ENCODE results near the gene CCDC149.

The CCDC149 gene

DNA sequence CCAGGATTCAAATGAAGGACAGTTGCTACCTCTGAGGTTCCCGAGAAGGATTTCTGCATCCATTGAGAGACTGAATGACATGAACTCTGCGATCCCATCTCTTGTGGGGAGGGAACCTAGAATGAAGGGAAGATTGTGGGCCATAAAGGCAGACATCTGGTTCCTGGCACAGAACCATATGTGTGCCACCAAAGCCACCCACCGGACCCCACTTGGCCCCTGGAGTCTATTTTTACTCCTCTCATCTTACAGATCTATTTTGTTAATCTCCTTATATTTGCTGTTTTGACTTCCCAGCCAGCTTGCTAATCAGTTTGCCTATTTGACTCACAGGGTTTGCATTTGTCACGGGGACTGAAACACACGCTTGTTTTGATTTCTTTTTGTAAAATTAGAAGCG is 110.2 kb downstream of the CCDC149 start:
- DNase-seq (ENCODE audit: low read depth), result no peak

DNA sequence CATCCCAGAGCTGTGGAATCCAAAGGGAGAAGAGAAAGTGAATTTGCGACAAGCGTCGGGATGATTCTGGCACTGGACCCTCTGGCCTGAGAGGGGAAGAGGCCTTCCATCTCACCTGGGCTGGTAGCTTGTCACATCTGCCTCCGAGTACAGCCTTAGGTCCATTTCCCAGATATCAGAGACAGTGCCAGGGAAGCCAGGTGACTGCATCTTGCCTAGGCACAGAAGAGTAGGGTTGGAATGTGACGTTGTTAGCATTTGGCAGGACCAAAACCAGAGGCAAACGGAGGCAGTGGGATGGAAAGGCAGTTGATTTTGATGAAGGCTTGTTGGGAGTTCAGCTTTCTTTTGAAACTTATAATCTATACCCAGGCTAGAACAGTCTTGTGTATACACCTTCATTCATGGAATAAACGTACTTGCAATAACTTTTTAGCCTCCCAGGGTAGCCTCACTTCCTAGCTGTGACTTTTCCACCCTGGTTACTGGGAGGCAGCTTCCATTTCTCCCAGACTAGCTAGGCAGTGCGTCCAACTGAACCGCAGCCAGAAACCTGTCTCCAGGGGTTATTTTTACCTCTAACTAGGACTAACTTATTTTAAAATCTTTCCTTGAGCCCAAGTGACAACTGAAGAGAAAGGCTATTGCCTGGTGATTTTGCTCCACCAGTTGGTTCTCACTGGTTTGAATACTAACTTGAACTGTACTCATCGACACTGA is 111.5 kb downstream of the CCDC149 start:
- no peak for DNase-seq (ENCODE audit: low read depth)

DNA sequence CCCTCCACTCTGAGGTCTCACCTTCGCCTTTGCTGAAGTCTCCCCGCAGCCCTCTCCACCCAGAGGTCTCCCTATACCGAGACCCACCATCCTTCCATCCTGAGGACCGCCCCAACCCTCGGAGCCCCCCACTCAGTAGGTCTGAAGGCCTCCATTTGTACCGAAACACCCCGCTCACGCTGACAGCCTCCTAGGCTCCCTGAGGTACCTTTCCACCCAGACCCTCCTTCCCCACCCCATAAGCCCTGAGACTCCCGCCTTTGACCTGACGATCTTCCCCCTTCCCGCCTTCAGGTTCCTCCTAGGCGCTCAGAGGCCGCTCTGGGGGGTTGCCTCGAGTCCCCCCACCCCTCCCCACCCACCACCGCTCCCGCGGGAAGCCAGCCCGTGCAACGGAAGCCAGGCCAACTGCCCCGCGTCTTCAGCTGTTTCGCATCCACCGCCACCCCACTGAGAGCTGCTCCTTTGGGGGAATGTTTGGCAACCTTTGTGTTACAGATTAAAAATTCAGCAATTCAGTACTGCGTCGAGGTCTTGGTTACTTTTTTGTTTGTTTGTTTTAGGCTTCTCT is 112.4 kb downstream of the CCDC149 start:
- no peak for DNase-seq (ENCODE audit: low read depth)

DNA sequence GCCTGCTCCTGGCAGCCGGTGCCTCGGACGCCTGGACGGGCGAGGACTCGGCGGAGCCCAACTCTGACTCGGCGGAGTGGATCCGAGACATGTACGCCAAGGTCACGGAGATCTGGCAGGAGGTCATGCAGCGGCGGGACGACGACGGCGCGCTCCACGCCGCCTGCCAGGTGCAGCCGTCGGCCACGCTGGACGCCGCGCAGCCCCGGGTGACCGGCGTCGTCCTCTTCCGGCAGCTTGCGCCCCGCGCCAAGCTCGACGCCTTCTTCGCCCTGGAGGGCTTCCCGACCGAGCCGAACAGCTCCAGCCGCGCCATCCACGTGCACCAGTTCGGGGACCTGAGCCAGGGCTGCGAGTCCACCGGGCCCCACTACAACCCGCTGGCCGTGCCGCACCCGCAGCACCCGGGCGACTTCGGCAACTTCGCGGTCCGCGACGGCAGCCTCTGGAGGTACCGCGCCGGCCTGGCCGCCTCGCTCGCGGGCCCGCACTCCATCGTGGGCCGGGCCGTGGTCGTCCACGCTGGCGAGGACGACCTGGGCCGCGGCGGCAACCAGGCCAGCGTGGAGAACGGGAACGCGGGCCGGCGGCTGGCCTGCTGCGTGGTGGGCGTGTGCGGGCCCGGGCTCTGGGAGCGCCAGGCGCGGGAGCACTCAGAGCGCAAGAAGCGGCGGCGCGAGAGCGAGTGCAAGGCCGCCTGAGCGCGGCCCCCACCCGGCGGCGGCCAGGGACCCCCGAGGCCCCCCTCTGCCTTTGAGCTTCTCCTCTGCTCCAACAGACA is 113.1 kb downstream of the CCDC149 start:
- no peak for DNase-seq (ENCODE audit: low read depth)

DNA sequence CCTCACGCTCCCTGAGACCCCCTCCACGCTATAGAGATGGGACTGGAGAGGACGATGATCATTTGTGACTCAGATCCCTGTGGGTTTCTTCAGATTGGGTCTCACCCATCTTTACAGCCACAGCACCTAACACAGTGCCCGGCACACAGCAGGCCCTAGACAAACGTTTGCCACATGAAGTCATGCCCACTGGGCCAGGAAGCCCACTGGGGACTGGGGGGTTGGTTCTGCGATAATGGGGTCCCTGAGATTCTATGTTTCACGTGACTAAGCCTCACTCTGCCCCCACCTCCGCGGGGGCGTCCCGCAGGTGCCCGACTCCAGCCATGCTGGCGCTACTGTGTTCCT is 113.7 kb downstream of the CCDC149 start:
- DNase-seq (ENCODE audit: low read depth), result no peak

DNA sequence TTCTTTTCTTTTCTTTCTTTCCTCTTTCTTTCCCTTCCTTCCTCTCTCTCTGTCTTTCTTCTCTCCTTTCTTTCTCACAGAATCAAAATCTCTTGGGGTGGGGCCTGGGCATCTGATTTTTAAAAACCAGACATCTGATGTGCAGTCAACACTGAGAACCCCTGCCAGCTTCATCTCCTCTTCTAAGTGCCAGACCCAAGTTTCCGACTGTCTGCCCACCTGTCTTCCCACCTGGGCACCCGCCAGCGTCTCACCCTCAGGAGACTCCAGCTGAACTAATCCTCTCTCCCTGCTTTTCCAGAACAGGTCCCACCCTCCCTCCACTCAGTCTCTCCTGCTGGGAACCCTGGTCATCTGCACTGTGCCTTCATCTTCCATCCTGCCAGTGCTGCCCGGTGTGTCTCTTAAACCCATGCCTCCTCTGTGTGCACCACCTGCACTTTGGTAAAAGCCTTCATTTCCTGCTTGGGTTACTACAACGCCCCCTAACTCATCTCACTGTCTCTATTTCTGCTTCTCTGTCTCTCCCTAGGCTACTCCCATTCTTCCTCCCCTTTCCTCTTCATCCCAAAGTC is 114.7 kb downstream of the CCDC149 start:
- DNase-seq (ENCODE audit: low read depth), result no peak

DNA sequence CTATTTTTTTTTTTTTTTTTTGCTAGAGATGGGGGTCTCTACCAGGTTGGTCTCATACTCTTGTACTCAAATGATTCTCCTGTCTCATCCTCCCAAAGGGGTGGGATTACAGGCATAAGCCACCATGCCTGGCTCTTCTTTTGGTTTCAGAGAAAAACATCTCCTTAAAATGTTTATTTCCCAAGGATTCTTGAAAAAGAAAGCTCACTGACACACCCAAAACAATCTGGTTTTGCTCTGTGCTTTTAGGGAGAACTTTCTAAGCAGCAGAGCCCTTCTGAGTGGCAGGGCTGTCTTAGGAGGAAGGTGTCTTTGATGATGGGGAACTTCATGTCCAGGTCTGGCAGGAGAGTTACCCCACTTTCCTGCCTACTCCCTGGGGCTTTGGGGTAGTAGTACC is 116.2 kb downstream of the CCDC149 start:
- no peak for DNase-seq (ENCODE audit: low read depth)

DNA sequence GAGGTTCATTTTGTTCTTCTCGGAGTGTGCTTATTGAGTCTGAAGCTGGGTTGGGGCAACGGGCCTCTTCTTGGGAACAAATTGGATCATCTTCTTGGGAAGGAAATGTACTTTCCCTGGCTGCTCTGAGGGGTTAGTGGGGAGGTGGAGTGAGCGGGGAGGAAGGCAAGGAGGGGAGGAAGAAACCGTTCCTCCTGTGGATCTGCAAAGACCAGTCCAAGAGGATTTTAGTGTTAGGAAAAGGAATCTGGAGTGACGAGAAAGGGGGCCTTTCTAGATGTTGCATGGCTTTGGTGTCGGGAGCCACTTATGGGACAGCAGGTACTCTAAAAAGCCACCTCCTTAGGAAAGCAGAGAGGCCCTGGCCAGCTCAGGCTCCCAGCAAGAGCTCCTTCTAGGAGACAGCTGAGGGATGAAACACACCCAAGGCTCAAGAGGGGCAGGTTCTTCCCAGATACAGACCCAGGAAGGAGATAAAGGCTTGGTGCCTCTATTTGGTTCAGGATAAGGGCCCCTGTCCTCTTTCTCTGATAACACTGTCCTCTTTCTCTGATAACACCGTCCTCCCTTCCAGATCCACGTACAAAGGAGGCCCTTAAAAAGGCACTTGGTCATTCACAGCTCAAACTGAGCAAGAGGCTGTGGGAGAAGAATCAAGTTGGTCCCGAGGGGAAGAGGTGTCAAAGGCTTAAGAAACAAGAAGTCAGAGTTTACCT is 117.0 kb downstream of the CCDC149 start:
- no peak for DNase-seq (ENCODE audit: low read depth)

DNA sequence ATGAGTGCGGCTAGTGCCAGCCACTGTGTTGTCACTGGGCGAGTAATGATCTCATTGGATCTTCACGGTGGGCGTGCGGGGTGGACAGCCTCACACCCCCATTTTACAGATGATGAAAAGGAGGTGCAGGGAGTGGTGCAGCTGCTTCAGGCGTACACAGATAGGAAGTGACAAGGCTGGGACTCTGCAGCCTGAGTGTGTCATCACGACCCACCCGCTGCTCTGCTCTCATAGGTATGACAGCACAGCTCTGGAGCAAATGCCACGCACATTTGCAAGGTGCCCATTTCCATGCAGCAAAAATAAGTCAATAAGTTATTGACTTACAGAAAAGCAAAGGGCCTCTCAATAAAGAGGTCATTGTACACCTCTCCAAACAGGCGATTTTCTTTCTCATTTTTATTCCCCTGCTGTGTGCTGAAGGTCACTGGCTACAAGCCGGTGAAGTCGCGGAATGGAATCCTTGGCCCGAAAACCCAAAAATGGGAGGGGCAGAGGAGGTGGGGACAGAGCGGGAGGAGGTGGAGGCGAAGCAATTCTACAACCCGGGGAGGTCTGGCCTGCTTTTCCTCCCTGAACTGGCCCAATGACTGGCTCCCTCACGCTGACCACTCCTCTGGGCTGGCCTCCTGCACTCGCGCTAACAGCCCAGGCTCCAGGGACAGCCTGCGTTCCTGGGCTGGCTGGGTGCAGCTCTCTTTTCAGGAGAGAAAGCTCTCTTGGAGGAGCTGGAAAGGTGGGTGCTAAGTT is 117.8 kb downstream of the CCDC149 start, which contains the start of gene SOD3:
SOD3 (plus strand) TSS at position 658 of the 750 bp plus-strand sequence. CDS start 3,949 bp downstream, outside the sequence.
- no peak for DNase-seq (ENCODE audit: low read depth)

DNA sequence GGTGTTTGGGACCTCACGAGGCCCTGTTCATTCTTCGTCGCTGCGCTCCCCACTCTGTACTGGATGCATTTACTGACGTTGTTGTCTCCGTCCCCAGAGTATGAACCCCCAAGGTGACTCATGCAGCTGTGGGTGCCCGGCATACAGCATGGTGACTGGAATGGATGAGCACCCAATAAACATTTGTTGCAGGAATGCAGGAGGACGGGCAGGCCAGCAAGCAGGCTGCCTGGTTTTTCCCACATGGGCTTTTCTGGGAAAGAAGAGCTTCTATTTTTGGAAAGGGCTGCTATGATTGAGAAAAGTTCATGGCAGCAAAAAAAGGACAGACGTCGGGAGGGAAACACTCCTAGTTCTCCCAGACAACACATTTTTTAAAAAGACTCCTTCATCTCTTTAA is 118.4 kb downstream of the CCDC149 start:
- DNase-seq (ENCODE audit: low read depth), result no peak

DNA sequence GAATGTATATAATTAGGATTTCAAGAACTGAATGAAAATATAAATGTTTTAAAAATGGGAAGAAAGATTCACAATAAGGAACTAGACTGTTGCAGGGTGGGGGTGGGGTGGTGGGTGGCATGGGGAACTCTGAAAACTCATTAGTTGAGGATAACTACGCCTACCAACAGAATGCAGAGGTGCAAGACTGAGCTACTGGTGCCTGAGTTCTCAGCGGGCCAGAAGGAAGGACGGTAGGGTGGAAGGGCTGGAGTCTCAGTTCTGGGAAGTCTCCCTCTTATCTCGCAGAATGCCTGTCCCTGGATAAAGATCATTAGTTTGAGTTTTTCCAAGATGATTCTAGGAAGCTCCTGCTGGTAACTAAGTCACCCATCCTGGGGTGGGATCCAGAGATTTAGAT is 118.8 kb downstream of the CCDC149 start:
- no peak for DNase-seq (ENCODE audit: low read depth)

DNA sequence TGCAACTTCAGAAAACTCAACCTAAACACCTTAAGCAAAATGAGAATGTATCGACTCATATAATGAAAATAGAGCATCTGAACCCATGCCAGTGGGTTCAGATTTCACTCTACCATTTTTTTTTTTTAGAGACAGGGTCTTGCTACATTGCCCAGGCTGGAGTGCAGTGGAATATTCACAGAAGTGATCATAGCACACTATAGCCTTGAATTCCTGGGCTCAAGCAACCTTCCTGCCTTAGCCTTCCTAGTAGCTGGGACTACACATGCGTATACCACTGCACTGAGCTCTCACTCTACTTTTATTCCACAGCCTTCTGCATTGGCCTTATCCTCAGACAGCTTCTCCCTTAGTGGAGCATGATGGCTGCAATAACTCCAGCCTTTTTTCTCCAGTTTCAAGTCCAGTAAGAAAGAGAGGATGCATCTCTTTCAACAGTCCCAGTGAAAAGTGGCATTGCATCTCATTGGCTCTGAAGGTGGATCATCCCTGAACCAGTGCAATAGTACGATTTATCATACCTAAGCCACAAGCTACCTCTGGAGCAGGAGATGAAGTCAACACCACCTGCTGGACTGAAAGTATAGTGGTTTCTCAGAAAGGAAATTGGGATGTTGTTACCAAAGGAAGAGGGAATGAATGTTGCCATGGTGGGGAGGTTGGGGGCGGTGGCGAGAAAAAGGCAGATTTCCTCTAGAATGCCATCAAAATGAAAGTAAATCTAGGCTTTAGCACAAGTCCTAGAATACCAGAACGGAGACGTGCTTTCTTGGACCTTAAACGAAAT is 119.4 kb downstream of the CCDC149 start:
- no peak for DNase-seq (ENCODE audit: low read depth)

DNA sequence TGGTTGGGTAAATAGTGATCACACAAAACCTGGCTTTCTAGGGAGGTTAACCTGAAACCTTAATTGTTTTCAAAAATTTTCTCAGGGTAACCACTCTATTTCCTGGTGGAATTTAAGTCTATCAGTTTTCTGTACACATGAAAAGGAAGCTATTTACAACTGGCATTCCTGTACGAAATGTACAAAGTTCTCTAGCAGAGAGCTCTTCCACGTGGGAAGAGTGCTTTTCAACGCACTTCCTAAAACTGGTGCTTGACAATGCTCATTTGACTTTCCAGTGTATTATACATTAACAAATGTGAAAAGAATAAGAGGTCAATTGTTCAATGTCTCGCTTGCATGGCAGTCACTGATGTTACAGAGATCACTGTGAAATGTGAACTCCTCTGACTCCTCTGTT is 120.3 kb downstream of the CCDC149 start:
- DNase-seq (ENCODE audit: low read depth), result no peak

DNA sequence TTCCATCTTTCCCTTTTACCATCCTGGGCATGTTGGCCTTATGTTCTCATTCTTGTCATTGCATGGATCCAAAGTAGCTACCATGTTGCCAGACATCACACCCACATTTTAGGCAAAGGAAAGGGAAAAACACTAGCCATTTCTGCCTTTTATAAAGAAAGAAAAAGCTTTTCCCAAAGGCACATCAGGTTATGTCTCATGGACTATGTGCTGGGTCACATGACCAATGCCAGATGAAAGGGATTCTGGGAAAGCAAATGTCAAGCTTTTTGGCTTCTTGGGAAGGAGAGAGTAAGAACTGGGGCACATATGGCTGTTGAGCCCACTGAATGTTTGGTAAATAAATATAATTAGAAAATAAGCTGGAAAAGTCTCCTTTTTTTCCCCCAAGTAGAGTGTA is 121.8 kb downstream of the CCDC149 start:
- no peak for DNase-seq (ENCODE audit: low read depth)

DNA sequence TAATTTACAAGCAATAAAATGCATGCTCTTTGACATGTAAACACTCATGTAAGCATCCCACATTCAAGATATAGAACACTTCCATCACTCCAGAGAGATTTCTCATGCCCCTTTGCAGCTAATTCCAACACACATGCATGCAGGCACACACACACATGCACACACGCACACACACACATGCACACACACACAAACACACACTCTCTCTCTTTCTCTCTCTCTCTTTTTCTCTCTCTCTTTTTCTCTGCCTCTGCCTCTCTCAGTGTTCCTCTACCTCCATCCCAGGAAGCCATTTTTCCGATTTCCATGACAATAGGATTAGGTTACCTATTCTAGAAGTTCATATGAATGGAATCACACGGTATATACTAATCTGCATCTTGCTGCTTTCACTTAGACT is 129.3 kb downstream of the CCDC149 start:
- DNase-seq (ENCODE audit: low read depth), result no peak

DNA sequence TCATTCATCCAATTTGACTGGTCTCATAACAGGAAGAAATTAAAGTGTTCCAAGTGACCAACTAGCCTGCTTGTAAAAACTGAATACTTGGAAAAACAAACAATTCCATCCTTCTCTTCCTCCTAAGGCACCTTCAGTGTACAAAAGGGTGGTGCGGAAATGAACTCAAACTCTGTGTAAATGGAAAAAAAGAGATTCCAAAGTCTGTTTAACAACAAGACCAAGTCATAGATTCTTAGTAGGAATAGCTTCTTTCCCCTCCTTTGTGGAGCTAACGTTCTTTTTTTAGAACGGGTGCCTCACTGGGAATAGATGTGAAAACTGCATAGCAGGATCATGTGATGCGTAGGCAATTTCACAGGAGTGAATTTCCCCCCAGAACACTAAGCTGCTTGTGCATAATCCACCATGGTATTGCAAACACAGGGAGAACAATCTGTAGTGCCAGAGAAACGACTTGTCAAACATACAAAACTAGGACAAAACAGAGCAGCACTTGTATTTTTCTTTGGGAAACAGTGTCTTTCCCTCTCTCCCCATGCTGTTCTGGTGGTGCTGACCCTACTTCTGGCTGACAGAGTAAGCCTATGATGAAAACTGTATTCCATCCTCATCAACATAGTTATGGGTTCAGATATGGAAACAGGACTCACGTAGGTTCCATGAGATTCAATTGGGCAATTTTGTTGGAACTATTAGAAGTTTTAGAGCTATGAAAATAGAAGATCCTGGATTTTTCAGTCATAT is 130.7 kb downstream of the CCDC149 start:
- DNase-seq (ENCODE audit: low read depth), result no peak

DNA sequence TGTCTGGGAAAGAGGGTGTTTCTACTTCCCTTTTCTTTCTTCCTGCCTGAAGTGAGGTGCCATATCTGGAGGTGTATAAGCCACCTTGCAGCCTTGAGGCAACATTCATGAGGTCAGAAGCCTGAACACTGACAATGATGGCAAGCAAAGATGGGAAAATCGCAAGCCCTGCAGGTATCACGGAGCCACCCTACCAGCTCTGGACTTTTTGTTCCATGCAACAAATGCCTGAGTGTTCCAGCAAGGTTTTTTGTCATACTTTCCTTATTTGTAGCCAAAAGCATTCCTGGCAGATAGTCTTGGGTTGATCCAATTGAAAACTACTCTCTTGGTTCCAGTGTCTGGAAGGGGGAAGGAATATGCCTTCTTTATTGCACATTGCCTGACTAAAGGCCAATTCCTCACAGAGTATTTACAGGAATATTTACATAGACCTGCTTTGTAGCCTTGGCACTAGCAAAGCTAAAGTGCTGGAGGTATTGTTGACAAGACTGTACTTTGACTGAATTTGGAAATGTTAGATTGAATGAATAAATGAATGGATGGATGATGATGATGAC is 131.8 kb downstream of the CCDC149 start:
- no peak for DNase-seq (ENCODE audit: low read depth)

DNA sequence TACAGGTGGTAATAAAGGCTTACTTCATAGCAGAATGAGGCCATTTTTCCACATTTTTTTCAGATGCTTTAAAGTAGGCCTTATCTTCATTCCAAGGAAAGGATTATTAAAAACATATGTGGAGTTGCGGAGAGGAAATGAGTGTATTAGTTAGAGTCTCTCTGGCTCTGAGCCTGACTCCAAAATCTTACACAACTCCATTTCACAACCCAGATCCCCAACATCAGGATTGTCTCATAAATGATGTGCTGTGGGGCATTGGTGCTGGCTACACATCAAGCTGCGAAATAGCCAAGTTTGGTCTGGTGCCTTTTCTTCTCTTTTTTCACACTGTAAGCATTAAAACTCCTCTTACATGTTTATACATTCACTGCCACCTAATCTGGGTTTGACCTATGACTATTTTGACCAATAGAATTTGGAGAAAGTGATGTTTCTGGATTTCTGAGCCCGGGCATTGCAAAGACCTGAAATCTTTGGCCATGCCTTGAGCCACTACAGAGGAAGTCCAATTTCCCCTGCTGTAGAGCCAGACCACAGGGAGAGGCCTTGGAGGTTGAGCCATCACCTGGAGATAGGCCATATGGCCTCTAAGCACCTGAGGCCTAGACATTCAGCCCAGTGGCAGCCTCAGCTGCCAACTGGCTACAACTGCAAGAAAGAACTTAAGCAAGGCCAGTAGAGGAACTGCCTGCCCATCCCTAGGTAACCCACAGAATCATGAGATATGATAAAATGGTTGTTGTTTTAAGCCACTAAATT is 134.2 kb downstream of the CCDC149 start:
- DNase-seq (ENCODE audit: low read depth), result no peak
